HepG2 (cell line): Measurements from ENCODE around the gene CYB5R3. TPM values are rescaled to one million over a fixed set of nuclear protein-coding genes. Genes with fewer than 3 reads are reported as not detected.

ENCODE experiments used
- DPF2 ChIP-seq: sonication (generic); formaldehyde crosslinking; IDR thresholded peaks from 2 replicates; pipeline ENCODE4 v1.4.0; 2020; ENCODE audit warnings: mild to moderate bottlenecking, low read depth, missing genetic modification reagents, borderline replicate concordance
- HMG20B ChIP-seq: conservative IDR thresholded peaks from 2 replicates; pipeline ENCODE4 v1.6.1; 2016; ENCODE audit warnings: missing genetic modification reagents, missing compliant biosample characterization
- HNRNPLL ChIP-seq: fragments of 200-400 bp; formaldehyde crosslinking; IDR thresholded peaks from 2 replicates; pipeline ENCODE4 v1.6.1; 2017; ENCODE audit warnings: mild to moderate bottlenecking, low read depth, low read length; ENCODE audit not compliant: poor library complexity, severe bottlenecking
- NCOR1 ChIP-seq: fragments of 200-600 bp; sonication (generic); IDR thresholded peaks from 2 replicates; pipeline ENCODE4 v1.7.0; 2017; ENCODE audit warnings: antibody characterized with exemption, low read length, borderline replicate concordance
- PHF20 ChIP-seq: sonication (generic); formaldehyde crosslinking; IDR thresholded peaks from 2 replicates; pipeline ENCODE4 v1.5.0; 2020; ENCODE audit warnings: mild to moderate bottlenecking, missing genetic modification reagents
- RCOR2 ChIP-seq: IDR thresholded peaks from 2 replicates; pipeline ENCODE4 v1.6.1; 2016; ENCODE audit warnings: missing biosample characterization, missing genetic modification reagents
- SOX5 ChIP-seq: IDR thresholded peaks from 2 replicates; pipeline ENCODE4 v1.6.1; 2016; ENCODE audit warnings: borderline replicate concordance
- SP5 ChIP-seq: IDR thresholded peaks from 2 replicates; pipeline ENCODE4 v1.6.1; 2016; ENCODE audit warnings: low read depth, borderline replicate concordance
- TBP ChIP-seq: sonication (generic); formaldehyde crosslinking; IDR thresholded peaks from 2 replicates; pipeline ENCODE4 v1.5.0; 2020; ENCODE audit warnings: missing genetic modification reagents
- ZNF124 ChIP-seq: sonication (generic); formaldehyde crosslinking; IDR thresholded peaks from 2 replicates; pipeline ENCODE4 v1.4.0; 2020; ENCODE audit warnings: missing genetic modification reagents
- ZNF530 ChIP-seq: sonication (generic); formaldehyde crosslinking; IDR thresholded peaks from 2 replicates; pipeline ENCODE4 v1.5.0; 2020; ENCODE audit warnings: low read depth, mild to moderate bottlenecking, missing genetic modification reagents
- ZNF672 ChIP-seq: sonication (generic); formaldehyde crosslinking; IDR thresholded peaks from 2 replicates; pipeline ENCODE4 v1.8.1; 2022; ENCODE audit warnings: missing genetic modification reagents
- ZNF839 ChIP-seq: sonication (generic); formaldehyde crosslinking; IDR thresholded peaks from 2 replicates; pipeline ENCODE4 v1.4.0; 2020; ENCODE audit warnings: missing genetic modification reagents, mild to moderate bottlenecking, borderline replicate concordance
- ZSCAN21 ChIP-seq: sonication (generic); formaldehyde crosslinking; IDR thresholded peaks from 2 replicates; pipeline ENCODE4 v1.8.0; 2022; ENCODE audit warnings: mild to moderate bottlenecking, missing genetic modification reagents, moderate library complexity, borderline replicate concordance
- polyA plus RNA-seq, 8 experiments: library from polyadenylated mRNA; depleted of rRNA in 3 of 8; stranded (reverse) in 7 of 8; unstranded in 1 of 8; fragments of >200 nt; fragmentation: Illumina TruSeq in 4 of 8; extraction: Trizol in 4 of 8; gene quantifications; 2 replicates each; pipeline versions ENCODE4 v1.2.1 to v1.2.3, GENCODE V29; 2011 to 2016; ENCODE audit warnings: low read depth in 4 of 8, missing spikeins in 1 of 8, mixed read lengths in 1 of 8; ENCODE audit not compliant: insufficient read depth in 1 of 8
- total RNA-seq, 5 experiments: library from RNA; depleted of rRNA; stranded (reverse); fragments of >200 nt; fragmentation: Illumina TruSeq; extraction: Trizol; gene quantifications; 2 replicates each; pipeline ENCODE4 v1.2.3, GENCODE V29; 2016; ENCODE audit warnings: low read depth in 1 of 5
- TF ChIP-seq, protein P1 (sequence below): sonication (generic); formaldehyde crosslinking; IDR thresholded peaks from 2 replicates; pipeline ENCODE4 v1.9.0; 2021; ENCODE audit warnings: missing genetic modification reagents, mild to moderate bottlenecking, borderline replicate concordance
- TF ChIP-seq, protein P2 (sequence below): sonication (generic); formaldehyde crosslinking; IDR thresholded peaks from 2 replicates; pipeline ENCODE4 v1.5.1; 2020; ENCODE audit warnings: mild to moderate bottlenecking, missing genetic modification reagents, moderate library complexity
- TF ChIP-seq, protein P3 (sequence below): sonication (generic); formaldehyde crosslinking; IDR thresholded peaks from 2 replicates; pipeline ENCODE4 v1.5.1; 2020; ENCODE audit warnings: missing genetic modification reagents, mild to moderate bottlenecking, borderline replicate concordance
- TF ChIP-seq, protein P4 (sequence below): sonication (generic); formaldehyde crosslinking; IDR thresholded peaks from 2 replicates; pipeline ENCODE4 v1.9.0; 2021; ENCODE audit warnings: missing genetic modification reagents, borderline replicate concordance
- TF ChIP-seq, protein P5 (sequence below): IDR thresholded peaks from 2 replicates; pipeline ENCODE4 v1.6.1; 2016; ENCODE audit warnings: missing biosample characterization, missing genetic modification reagents, low read depth

CYB5R3 gene
- total and polyA plus RNA-seq, 2 of the 13 experiments (the other 11 are each of a cell fraction or from before 2014, with no cell fraction given), result 32.4 to 305 TPM

DNA sequence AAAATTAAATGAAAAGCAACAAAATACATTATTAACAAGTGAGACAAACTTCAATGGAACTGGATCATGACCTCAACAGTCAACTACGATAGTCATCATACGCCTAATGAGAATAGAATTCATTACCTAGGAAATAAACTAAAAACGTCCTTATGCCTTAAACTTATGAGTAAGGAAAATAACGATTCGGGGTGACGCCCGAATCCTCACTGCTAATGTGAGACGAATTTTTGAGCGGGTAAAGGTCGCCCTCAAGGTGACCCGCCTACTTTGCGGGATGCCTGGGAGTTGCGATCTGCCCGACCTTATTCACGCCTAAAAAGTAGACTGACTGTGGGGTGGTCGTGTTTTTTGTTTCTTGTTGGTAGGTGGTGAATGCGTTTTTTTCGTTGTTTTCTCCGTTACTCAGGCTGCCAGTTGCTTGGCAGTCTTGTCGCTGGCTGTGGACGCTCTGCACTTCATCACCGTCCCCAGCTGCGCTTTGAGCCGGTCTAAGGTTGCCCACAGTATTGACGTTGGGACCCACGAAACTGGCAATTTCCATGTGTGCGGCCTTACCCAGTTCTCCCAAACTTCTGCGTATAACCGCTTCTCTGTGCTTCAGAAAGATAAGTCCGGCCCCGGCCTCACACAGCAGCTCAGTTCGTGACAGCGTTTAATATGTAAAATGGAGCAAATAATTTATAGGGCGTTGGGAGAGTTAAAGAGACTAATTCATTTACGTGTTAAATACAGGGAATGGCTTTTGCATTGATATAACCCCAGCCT, 33.9 kb downstream of the CYB5R3 start (continued):
- no peak; the same call in 1 of the 2 replicates for TF ChIP-seq DPF2 (CRISPR knock-in tag)
- TF ChIP-seq HNRNPLL, result peak; percentile 50
- TF ChIP-seq, protein P1, sequence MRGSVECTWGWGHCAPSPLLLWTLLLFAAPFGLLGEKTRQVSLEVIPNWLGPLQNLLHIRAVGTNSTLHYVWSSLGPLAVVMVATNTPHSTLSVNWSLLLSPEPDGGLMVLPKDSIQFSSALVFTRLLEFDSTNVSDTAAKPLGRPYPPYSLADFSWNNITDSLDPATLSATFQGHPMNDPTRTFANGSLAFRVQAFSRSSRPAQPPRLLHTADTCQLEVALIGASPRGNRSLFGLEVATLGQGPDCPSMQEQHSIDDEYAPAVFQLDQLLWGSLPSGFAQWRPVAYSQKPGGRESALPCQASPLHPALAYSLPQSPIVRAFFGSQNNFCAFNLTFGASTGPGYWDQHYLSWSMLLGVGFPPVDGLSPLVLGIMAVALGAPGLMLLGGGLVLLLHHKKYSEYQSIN (CRISPR knock-in tag), result no peak
- peak; percentile 53; the same call in 1 of the 2 replicates for TF ChIP-seq SP5 (CRISPR knock-in tag)
- TF ChIP-seq ZNF124 (CRISPR knock-in tag), result peak; percentile 95
- TF ChIP-seq TBP, result no peak
- TF ChIP-seq ZNF672, result peak; percentile 98
- TF ChIP-seq SOX5 (CRISPR knock-in tag), result peak; percentile 25; the same call in 1 of the 2 replicates
- TF ChIP-seq ZSCAN21 (CRISPR knock-in tag), result peak; percentile 94
- TF ChIP-seq ZNF839 (CRISPR knock-in tag), result no peak
- peak; percentile 45 for TF ChIP-seq PHF20 (CRISPR knock-in tag)
- peak; percentile 72 for TF ChIP-seq HMG20B
- TF ChIP-seq NCOR1, result peak; percentile 48; the same call in 1 of the 2 replicates
- TF ChIP-seq ZNF530, result no peak
- TF ChIP-seq, protein P2, sequence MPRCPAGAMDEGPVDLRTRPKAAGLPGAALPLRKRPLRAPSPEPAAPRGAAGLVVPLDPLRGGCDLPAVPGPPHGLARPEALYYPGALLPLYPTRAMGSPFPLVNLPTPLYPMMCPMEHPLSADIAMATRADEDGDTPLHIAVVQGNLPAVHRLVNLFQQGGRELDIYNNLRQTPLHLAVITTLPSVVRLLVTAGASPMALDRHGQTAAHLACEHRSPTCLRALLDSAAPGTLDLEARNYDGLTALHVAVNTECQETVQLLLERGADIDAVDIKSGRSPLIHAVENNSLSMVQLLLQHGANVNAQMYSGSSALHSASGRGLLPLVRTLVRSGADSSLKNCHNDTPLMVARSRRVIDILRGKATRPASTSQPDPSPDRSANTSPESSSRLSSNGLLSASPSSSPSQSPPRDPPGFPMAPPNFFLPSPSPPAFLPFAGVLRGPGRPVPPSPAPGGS, result no peak; the same call in 1 of the 2 replicates
- TF ChIP-seq, protein P3, sequence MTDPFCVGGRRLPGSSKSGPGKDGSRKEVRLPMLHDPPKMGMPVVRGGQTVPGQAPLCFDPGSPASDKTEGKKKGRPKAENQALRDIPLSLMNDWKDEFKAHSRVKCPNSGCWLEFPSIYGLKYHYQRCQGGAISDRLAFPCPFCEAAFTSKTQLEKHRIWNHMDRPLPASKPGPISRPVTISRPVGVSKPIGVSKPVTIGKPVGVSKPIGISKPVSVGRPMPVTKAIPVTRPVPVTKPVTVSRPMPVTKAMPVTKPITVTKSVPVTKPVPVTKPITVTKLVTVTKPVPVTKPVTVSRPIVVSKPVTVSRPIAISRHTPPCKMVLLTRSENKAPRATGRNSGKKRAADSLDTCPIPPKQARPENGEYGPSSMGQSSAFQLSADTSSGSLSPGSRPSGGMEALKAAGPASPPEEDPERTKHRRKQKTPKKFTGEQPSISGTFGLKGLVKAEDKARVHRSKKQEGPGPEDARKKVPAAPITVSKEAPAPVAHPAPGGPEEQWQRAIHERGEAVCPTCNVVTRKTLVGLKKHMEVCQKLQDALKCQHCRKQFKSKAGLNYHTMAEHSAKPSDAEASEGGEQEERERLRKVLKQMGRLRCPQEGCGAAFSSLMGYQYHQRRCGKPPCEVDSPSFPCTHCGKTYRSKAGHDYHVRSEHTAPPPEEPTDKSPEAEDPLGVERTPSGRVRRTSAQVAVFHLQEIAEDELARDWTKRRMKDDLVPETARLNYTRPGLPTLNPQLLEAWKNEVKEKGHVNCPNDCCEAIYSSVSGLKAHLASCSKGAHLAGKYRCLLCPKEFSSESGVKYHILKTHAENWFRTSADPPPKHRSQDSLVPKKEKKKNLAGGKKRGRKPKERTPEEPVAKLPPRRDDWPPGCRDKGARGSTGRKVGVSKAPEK (CRISPR knock-in tag), result peak; percentile 75; the same call in 1 of the 2 replicates
- peak; percentile 32; the same call in 1 of the 2 replicates for TF ChIP-seq RCOR2
- TF ChIP-seq, protein P4, sequence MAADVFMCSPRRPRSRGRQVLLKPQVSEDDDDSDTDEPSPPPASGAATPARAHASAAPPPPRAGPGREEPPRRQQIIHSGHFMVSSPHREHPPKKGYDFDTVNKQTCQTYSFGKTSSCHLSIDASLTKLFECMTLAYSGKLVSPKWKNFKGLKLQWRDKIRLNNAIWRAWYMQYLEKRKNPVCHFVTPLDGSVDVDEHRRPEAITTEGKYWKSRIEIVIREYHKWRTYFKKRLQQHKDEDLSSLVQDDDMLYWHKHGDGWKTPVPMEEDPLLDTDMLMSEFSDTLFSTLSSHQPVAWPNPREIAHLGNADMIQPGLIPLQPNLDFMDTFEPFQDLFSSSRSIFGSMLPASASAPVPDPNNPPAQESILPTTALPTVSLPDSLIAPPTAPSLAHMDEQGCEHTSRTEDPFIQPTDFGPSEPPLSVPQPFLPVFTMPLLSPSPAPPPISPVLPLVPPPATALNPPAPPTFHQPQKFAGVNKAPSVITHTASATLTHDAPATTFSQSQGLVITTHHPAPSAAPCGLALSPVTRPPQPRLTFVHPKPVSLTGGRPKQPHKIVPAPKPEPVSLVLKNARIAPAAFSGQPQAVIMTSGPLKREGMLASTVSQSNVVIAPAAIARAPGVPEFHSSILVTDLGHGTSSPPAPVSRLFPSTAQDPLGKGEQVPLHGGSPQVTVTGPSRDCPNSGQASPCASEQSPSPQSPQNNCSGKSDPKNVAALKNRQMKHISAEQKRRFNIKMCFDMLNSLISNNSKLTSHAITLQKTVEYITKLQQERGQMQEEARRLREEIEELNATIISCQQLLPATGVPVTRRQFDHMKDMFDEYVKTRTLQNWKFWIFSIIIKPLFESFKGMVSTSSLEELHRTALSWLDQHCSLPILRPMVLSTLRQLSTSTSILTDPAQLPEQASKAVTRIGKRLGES (CRISPR knock-in tag), result no peak
- TF ChIP-seq, protein P5, sequence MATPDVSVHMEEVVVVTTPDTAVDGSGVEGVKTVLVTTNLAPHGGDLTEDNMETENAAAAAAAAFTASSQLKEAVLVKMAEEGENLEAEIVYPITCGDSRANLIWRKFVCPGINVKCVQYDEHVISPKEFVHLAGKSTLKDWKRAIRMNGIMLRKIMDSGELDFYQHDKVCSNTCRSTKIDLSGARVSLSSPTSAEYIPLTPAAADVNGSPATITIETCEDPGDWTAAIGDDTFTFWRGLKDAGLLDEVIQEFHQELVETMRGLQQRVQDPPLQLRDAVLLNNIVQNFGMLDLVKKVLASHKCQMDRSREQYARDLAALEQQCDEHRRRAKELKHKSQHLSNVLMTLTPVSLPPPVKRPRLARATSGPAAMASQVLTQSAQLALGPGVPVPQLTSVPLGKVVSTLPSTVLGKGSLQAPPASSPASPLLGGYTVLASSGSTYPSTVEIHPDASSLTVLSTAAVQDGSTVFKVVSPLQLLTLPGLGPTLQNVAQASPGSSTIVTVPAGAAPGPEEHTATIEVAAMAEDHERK (CRISPR knock-in tag), result peak; percentile 5; the same call in 1 of the 2 replicates
